ENCODE results near the gene PFKP.

DNA sequence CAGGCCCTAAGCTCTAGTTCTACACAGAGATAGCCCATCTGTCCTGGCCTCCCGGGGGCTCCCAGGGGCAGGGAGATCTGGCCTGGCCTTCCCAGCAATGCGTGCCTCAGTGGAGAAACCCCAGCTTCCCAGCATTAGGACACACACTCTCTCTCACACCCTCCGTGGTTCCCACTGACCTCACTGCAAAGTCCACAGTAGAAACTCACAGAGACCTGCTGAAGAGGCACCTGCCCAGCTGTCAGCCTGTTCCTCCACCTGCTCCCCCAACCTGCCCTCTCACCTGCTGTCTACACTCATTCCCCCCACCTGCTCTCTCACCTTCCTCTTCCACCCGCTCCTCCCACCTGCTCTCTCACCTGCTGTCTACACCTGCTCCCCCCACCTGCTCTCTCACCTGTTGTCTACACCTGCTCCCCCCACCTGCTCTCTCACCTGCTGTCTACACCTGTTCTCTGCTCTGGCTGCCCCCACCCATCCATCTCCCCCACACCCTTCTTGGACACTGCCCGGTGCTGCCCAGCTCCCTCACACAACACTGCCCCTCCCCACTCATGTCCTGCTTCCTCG, 21.1 kb upstream of the PFKP start:
- TF ChIP-seq EZH2 (IDR thresholded peaks at IDR 0.05; ENCODE audit: low read length, unreplicated experiment) = no peak
- no peak for TF ChIP-seq CTCF (conservative IDR thresholded peaks at IDR 0.05; ENCODE audit: low read depth, low read length)
- TF ChIP-seq EZH2phosphoT487 (IDR thresholded peaks at IDR 0.05; ENCODE audit: borderline replicate concordance, low read length) = no peak
